Small intestine (tissue), 7 donors: Measurements from ENCODE around the gene CCIN. TPM values are rescaled to one million over a fixed set of nuclear protein-coding genes. Genes with fewer than 3 reads are reported as not detected.
A peak's percentile ranks its signal among the peaks of the same experiment; 100 is the strongest.
"Not testable (repeated sequence)": the region's sequence is repeated elsewhere in the genome, so short reads cannot be mapped to it uniquely, and the experiment has no call there.

Source experiments
- DNase-seq, 2 donors: peaks; one replicate each; pipeline versions ENCODE4 v3.0.0 to v3.0.0-alpha.2; 2013
- FAIRE-seq: peaks from 2 replicates; lab custom pipeline; 2012; peaks lifted over from hg19 to GRCh38; lab: Jason Lieb, UNC
- H3K27ac ChIP-seq, 3 donors: one replicate each; pipeline ENCODE4 v1.5.1; 2013; ENCODE audit warnings: low read length in 2 of 3, mild to moderate bottlenecking in 2 of 3, control low read depth in 1 of 3, inconsistent platforms in 1 of 3, low read depth in 1 of 3, moderate library complexity in 1 of 3
- H3K27me3 ChIP-seq, 3 donors: one replicate each; pipeline ENCODE4 v1.6.1; 2013; ENCODE audit warnings: low read length in 3 of 3, inconsistent platforms in 1 of 3; ENCODE audit not compliant: control insufficient read depth in 3 of 3, insufficient read depth in 3 of 3
- H3K36me3 ChIP-seq, 3 donors: one replicate each; pipeline ENCODE4 v1.6.1; 2013; ENCODE audit warnings: low read length in 3 of 3, inconsistent platforms in 1 of 3, low read depth in 1 of 3, mild to moderate bottlenecking in 1 of 3, moderate library complexity in 1 of 3; ENCODE audit not compliant: control insufficient read depth in 3 of 3, insufficient read depth in 2 of 3
- H3K4me1 ChIP-seq, 3 donors: one replicate each; pipeline ENCODE4 v1.6.1; 2013; ENCODE audit warnings: low read length in 2 of 3, inconsistent platforms in 1 of 3, low read depth in 1 of 3, mild to moderate bottlenecking in 1 of 3, moderate library complexity in 1 of 3; ENCODE audit not compliant: control insufficient read depth in 3 of 3, insufficient read depth in 2 of 3
- H3K4me3 ChIP-seq, 3 donors: one replicate each; pipeline ENCODE4 v1.5.1; 2013; ENCODE audit warnings: low read length in 3 of 3, control low read depth in 1 of 3, inconsistent platforms in 1 of 3, low read depth in 1 of 3, mild to moderate bottlenecking in 1 of 3, moderate library complexity in 1 of 3
- H3K9me3 ChIP-seq, 2 donors: one replicate each; pipeline ENCODE4 v1.6.1; 2013; ENCODE audit warnings: low read depth in 1 of 2, low read length in 1 of 2; ENCODE audit not compliant: control insufficient read depth in 2 of 2, insufficient read depth in 1 of 2
- WGBS, 3 donors: extraction: QIAGEN DNeasy Blood & Tissue Kit; methylation state at CpG; one replicate each; pipeline ENCODE4 v1.1.7; 2013; 5-methylcytosine and 5-hydroxymethylcytosine counted together
- polyA plus RNA-seq, 4 donors: library from polyadenylated mRNA; stranded (reverse) in 3 of 4; unstranded in 1 of 4; fragments of 200-250 nt in 3 of 4; fragments of 120-200 nt in 1 of 4; gene quantifications; one replicate each; pipeline versions ENCODE4 v1.2.1 to v1.2.3, GENCODE V29; 2013
- donor health status: healthy with polysubstance abuse.
- donor health status: control.
- donor health status: control.
- donor health status: Bipolar disorder and iron deficiency.
- donor health status: healthy.

CCIN gene
- polyA plus RNA-seq, 4 donors = 0.04 TPM; not detected in 3

- FAIRE-seq = not testable (repeated sequence)
These were observed 6.0 kb downstream of the CCIN start for GRCh38 chr9:36175209-36175608.

GRCh38 chr9:36176496-36176895 lies 7.3 kb downstream of the CCIN start:
- not testable (repeated sequence) for H3K27ac ChIP-seq, DNase-seq, H3K4me3 ChIP-seq, H3K9me3 ChIP-seq, H3K27me3 ChIP-seq, FAIRE-seq, H3K4me1 ChIP-seq, H3K36me3 ChIP-seq
- 93 to 96% (median 94%) methylated on average over 10 of the region's 10 CpGs for WGBS, 3 donors

More at GRCh38 chr9:36175209-36175608, 6.0 kb downstream of the CCIN start:
- H3K9me3 ChIP-seq, H3K4me3 ChIP-seq, H3K4me1 ChIP-seq, DNase-seq, H3K36me3 ChIP-seq, H3K27ac ChIP-seq, H3K27me3 ChIP-seq: not testable (repeated sequence)
- WGBS, 3 donors = 86 to 88% (median 87%) methylated on average over 3 of the region's 3 CpGs

- 69 to 78% (median 72%) methylated on average over 4 of the region's 4 CpGs for WGBS, 3 donors
- DNase-seq (no peak), FAIRE-seq (no peak)
- no peaks in the 10 kb centered on the region for H3K36me3 ChIP-seq
- H3K4me1 ChIP-seq = no peaks in the 10 kb centered on the region
- H3K9me3 ChIP-seq = peaks cover 0 to 3% of the 10 kb centered on the region in 2 donors
- no peak overlapping the region for H3K4me3 ChIP-seq
- no peak overlapping the region for H3K27ac ChIP-seq
- H3K27me3 ChIP-seq = no peaks in the 10 kb centered on the region
These were observed 8.4 kb downstream of the CCIN start for GRCh38 chr9:36177571-36177970.

GRCh38 chr9:36180243-36180642 lies 11.1 kb downstream of the CCIN start:
- H3K4me3 ChIP-seq, H3K4me1 ChIP-seq, H3K27me3 ChIP-seq, H3K9me3 ChIP-seq, DNase-seq, FAIRE-seq, H3K36me3 ChIP-seq, H3K27ac ChIP-seq: not testable (repeated sequence)
- WGBS, 3 donors = 76 to 89% (median 84%) methylated on average over 6 of the region's 6 CpGs

GRCh38 chr9:36187414-36187813 lies 18.2 kb downstream of the CCIN start:
- Histone ChIP-seq H3K36me3 (no peaks in the 10 kb centered on the region), H3K9me3 (no peaks in the 10 kb centered on the region), H3K27me3 (no peaks in the 10 kb centered on the region), H3K4me3 (no peak overlapping the region), H3K4me1 (peaks cover 3 to 8% (median 3%) of the 10 kb centered on the region in 3 donors), H3K27ac (no peak overlapping the region)
- FAIRE-seq = no peak
- DNase-seq = no peak

GRCh38 chr9:36188212-36188611 lies 19.0 kb downstream of the CCIN start:
- Histone ChIP-seq H3K36me3 (no peaks in the 10 kb centered on the region), H3K4me1 (peaks cover 3 to 8% (median 7%) of the 10 kb centered on the region in 3 donors), H3K9me3 (no peaks in the 10 kb centered on the region), H3K27me3 (no peaks in the 10 kb centered on the region), H3K4me3 (no peak overlapping the region), H3K27ac (no peak overlapping the region)
- DNase-seq = no peak
- WGBS, 3 donors = 83 to 92% (median 86%) methylated on average over 5 of the region's 5 CpGs
- no peak for FAIRE-seq

- Histone ChIP-seq H3K9me3 (no peaks in the 10 kb centered on the region), H3K4me1 (peaks cover 5 to 16% (median 12%) of the 10 kb centered on the region in 3 donors), H3K36me3 (peaks cover 0 to 4% (median 0%) of the 10 kb centered on the region in 3 donors), H3K27ac (peak overlapping the region in 2 of 3 donors; percentile 62 to 95), H3K4me3 (peak overlapping the region in 2 of 3 donors; percentile 62 to 80), H3K27me3 (no peaks in the 10 kb centered on the region)
- FAIRE-seq (no peak), DNase-seq (peak; percentile 52 to 54)
- WGBS, 3 donors = 2 to 7% (median 3%) methylated on average over 9 of the region's 9 CpGs
These were observed 20.8 kb downstream of the CCIN start for GRCh38 chr9:36189976-36190375.

- Histone ChIP-seq H3K9me3 (no peaks in the 10 kb centered on the region), H3K36me3 (peaks cover 0 to 6% (median 0%) of the 10 kb centered on the region in 3 donors), H3K27ac (peak within 1 kb of the TSS; percentile 78 to 98 (median 95)), H3K4me3 (peak within 1 kb of the TSS; percentile 62 to 88 (median 80)), H3K27me3 (no peaks in the 10 kb centered on the region), H3K4me1 (peaks cover 5 to 16% (median 12%) of the 10 kb centered on the region in 3 donors)
- FAIRE-seq = no peak
- peak; percentile 98 to 100 for DNase-seq
- 0% methylated on average over 67 to 68 of the region's 68 CpGs for WGBS, 3 donors
These were observed 21.5 kb downstream of the CCIN start, which contains the start of gene CLTA for GRCh38 chr9:36190388-36191289. TSS of gene CLTA (plus strand) at chr9:36190921. CDS start at chr9:36191057, 136 bp downstream.
